T follicular helper cell (primary cell): ENCODE measurements around the gene TTC27.
"Not testable (repeated sequence)": the region's sequence is repeated elsewhere in the genome, so short reads cannot be mapped to it uniquely, and the experiment has no call there.

Source experiments
- DNase-seq: peaks from one replicate; pipeline ENCODE4 v3.0.0-alpha.2; 2020; ENCODE audit warnings: low read depth

Gene TTC27

DNA sequence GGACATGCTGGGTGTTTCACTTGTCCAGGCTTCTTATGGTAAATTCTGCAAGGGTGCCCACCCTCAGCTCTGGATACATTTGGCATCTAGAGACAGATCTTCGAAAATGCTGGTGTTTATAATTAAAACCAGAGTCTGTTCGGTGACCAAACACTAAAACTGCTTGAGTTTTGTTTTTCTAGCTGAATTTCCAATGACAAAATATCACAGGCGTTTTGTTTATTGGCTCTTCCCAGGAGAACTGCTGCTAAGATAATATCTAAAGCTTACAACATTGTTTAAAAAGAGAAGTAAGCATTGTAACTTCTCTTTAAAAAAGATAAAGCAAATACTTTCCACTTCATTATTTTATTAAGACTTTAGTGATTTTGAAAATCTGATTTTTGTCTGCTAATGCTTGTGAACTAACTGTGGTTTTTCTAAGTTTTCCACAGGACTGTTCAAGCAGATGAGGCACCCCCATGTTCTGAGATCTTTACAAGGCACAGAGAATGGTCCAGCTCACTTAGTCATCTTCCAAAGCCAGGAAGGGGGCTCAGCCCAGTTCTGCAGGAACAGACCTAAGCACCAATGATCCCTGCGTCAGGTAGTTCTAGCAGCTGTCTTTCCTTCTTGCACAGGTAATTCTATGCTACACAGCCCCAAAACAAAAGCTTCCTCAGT lies 224.1 kb downstream of the TTC27 start:
- no peak for DNase-seq

DNA sequence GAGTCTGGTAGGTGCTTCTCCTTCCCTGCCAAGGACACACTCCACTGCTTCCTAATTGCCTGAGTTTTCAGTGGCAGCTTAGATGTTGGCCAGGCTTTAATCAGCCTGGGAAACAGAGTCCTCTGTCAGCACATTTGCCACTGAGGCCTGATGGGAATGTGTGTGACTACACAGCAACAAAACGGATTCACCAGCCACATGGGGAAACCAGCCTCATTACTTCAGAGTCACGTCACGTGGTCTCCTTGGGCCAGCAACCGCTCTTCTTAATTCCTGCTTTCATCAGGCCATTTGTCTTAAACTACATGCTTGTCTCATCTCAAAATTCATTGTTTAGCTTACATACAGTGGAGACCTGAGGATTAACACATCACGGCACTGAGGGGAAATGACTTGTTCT lies 225.0 kb downstream of the TTC27 start:
- DNase-seq, result no peak

DNA sequence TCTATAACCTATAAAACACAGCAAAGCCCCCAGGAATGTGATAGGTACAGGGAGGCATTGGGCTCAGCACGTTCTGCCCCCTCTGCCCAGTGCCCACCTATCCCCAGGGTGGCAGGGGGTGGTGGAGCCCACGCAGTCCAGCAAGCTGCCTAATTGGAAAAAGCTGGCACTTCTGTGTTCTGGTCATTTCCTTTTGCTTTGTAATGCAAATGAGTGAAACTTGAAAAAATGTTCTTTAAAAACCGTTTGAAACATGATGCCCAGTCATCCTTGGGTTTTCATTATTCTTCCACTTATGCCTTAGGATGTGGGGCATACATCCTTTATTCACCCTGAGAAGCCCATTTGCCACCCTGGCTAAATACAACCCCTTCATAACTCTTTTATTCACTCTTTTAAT lies 229.0 kb downstream of the TTC27 start:
- DNase-seq, result no peak

DNA sequence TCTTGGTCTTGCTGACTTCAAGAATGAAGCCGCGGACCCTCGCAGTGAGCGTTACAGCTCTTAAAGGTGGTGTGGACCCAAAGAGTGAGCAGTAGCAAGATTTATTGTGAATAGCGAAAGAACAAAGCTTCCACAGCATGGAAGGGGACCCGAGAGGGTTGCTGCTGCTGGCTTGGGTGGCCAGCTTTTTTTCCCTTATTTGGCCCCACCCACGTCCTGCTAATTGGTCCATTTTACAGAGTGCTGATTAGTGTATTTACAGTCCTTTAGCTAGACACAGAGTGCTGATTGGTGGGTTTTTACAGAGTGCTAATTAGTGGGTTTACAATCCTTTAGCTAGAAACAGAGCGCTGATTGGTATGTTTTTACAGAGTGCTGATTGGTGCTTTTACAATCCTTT lies 230.9 kb downstream of the TTC27 start:
- DNase-seq, result no peak

DNA sequence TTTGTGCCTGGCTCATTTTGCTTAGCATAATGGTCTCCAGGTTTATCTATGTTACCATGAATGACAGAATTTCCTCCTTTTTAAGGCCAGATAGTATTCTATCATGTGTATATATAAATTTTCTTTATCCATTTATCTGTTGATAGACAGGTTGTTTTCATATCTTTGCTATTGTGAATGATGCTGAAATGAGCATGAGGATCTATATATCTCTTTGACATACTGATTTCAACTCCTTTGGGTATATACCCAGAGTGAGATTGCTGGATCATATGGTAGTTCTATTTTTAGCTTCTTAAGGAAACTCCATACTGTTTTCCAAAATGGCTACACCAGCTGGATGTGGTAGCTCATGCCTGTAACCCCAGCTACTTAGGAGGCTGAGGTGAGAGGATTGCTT lies 232.5 kb downstream of the TTC27 start:
- DNase-seq, result no peak

DNA sequence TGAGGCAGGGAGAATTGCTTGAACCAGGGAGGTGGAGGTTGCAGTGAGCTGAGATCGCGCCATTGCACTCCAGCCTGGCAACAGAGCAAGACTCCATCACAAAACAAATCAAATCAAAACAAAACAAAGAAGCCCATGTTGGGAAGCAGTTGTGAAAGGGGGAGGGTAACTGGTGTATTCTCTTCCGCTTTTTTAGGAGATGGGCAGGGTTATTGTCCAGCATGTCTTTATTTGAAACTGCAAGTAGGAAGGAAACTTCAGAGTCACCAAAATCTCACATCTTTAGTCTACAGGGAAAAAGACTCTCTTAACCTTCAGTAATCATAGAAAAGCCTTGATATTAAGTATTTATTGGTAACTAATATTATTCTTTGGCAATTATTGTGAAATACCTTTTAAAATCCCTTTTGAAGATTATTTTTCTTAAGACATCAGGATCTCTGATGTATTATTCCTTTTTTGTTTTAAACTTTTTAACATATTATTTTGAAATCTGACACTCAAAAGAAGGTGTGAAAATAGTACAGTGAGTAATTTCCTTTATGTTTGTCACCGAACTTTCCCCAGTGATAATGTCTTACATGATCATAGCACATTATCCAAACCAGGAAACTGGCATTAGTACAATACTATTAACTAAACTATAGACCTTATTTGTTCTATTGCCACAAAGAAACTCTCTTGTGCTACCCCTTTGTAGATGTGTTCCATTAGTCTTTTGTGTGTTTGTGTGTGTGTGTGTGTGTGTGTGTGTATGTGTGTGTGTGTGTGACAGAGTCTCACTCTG lies 234.6 kb downstream of the TTC27 start:
- no peak for DNase-seq

DNA sequence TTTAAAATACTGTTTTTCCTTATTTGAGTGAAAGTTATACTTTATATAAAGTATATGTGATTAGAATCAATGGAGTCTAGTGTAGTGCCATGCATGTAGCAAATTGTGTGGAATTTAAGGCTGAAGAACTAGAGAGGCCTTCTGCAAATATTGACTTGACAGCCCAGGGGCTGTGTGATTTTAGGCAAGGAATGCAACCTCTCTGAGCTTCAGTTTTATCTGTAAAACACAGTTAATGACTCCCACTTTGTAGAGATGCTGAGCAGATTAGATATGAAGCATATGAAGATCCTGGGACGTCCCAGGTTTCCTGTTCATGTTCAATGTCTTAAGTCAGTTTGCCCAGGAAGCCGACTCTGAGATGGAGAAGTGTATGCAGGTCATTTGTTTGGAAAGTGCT lies 235.5 kb downstream of the TTC27 start:
- no peak for DNase-seq

DNA sequence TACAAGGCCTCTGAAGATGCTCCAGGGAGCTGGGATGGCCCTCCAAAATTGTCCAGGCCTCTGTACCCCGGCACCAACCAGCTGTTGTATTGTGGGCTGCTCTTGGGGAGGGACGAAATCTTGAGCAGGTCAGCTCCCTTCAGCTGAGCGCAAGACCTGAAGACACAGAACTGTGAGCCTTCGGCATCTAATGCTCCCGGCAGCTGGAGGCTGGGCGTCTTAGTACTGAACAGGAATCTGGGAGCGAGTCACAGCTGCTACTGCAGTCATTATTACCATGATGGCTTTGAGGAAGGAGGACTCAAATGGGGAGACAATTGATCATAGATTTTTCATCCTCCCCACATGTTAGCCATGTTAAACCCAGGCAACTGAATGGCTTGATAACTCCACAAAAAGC lies 236.0 kb downstream of the TTC27 start:
- no peak for DNase-seq

DNA sequence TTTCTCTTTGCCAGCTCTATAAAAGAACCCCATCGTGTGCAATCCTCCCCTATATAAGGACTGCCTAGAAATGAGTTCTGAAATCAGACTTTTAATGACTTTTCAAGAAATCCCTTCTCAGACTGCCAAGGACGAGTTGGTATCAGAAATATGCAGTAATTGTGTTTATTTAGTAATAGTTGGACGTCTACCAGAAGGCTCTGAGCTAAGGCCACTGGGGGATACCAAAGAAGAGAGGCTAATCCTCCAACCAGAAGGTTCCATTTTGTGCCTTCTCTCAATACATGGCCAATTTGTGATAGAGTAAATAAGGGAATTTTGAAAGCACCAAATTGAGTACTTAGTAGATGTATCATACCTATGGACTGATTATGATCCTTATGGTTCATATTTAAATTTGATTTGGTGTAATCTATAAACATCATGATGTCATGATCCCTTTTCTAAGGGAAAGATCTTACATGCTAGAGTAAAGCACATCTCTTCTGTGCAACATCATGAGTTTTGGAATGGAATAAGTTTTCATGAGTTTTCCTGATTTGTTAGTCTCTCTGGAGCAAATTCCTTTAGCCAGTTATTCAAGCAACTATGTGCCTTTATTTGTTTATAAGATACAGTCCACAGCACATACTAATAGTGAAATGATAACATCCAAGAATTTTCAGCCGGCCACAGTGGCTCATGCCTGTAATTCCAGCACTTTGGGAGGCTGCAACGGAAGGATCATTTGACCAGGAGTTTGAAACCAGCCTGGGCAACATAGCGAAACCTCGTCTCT lies 236.7 kb downstream of the TTC27 start:
- DNase-seq, result no peak

DNA sequence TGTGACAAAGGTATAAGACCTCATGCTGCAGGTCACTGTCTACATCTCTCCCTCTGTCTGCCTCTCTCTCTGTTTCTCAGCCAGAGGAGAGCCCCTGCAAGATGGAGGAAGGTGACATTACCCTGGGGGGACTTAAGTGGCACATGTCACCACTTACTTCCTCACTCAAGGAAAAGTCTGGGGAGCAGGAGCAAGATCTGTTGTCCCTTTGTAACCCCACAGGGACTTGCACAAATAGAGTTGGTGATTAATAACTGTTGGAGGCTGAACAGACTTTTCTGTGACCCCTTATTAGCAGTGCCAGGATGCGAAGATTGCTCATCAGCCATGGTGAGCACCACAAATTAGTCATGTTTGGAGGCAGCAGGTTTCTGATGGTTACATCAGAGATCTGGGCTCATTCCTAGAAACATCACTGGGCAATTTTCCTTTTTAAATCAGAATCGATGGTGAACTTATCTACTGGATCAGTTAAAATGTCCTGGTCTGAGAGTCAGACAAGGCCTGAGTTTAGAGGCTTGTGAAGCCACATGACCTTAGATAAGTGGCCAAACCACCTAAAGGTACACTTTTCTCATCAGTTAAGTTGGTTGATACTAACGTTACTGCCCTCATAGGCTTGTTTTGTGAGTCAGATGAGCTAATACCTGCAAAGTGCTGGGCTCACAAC lies 237.7 kb downstream of the TTC27 start:
- DNase-seq, result no peak

DNA sequence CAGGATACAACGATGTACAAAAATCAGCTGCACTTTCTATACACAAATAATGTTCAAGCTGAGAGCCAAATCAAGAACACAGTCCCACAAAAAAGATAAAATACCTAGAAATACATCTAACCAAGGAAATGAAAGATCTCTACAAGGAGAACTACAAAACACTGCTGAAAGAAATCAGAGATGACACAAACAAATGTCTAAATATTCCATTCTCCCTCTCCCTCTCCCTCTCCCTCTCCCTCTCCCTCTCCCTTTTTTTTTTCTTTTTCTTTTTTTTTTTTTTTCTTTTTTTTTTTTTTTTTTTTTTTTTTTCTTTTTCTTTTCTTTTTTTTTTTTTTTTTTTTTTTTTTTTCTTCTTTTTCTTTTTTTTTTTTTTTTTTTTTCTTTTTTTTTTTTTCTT lies 238.6 kb downstream of the TTC27 start:
- not testable (repeated sequence) for DNase-seq
